ENCODE data around the gene FAM83F. TPM values are rescaled to one million over a fixed set of nuclear protein-coding genes. Genes with fewer than 3 reads are reported as not detected.

FAM83F gene
- total and polyA plus RNA-seq, 10 of the 15 experiments (the other 5 are each of a cell fraction or from before 2014, with no cell fraction given): 0.01 to 0.05 (median 0.01) TPM; not detected in 7

DNA sequence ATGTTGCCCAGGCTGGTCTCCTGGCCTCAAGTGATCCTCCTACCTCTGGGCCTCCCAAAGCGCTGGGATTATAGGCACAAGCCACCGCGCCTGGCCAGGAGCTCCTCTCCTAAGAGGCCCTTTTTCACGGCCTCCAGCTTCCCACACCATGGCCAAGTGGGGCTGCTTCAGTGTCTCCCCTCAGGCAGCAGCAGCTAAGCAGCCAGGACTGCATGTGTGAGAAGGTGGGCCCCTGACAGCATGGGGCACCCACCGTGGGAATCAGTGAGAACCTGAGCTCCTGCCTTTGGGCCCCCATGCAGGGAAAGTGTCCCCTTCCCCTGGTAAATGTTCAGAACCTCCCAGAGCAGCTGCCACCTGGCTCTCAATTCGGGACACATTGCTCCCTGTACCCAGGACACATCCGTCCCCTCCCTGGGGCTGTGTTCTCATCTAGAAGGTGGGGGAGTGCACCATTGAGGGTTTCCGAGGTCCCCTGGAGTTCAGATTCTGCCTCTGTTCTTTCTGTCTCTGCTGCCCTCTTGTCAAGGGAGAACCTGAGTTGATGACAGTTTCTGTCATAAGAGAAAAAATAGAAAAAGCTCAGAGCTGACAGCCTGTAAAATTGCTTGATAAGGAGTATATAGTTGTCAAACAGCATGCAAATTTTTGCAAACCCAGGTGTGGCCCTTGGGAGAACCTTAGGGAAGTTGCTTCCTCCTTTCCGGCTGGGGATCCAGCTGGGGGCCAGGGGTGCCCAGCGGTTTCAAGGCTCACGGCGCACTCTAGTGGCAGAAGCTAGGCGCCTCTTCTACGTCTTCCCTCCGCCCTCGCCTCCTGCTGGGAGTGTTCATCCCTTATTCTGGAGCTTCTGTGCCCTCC is 29.7 kb downstream of the FAM83F start (continued):
- TF ChIP-seq, protein P1, sequence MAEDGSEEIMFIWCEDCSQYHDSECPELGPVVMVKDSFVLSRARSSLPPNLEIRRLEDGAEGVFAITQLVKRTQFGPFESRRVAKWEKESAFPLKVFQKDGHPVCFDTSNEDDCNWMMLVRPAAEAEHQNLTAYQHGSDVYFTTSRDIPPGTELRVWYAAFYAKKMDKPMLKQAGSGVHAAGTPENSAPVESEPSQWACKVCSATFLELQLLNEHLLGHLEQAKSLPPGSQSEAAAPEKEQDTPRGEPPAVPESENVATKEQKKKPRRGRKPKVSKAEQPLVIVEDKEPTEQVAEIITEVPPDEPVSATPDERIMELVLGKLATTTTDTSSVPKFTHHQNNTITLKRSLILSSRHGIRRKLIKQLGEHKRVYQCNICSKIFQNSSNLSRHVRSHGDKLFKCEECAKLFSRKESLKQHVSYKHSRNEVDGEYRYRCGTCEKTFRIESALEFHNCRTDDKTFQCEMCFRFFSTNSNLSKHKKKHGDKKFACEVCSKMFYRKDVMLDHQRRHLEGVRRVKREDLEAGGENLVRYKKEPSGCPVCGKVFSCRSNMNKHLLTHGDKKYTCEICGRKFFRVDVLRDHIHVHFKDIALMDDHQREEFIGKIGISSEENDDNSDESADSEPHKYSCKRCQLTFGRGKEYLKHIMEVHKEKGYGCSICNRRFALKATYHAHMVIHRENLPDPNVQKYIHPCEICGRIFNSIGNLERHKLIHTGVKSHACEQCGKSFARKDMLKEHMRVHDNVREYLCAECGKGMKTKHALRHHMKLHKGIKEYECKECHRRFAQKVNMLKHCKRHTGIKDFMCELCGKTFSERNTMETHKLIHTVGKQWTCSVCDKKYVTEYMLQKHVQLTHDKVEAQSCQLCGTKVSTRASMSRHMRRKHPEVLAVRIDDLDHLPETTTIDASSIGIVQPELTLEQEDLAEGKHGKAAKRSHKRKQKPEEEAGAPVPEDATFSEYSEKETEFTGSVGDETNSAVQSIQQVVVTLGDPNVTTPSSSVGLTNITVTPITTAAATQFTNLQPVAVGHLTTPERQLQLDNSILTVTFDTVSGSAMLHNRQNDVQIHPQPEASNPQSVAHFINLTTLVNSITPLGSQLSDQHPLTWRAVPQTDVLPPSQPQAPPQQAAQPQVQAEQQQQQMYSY (CRISPR knock-in tag; IDR thresholded peaks at IDR 0.05): no peak
- no peak for TF ChIP-seq TBL1XR1 (IDR thresholded peaks at IDR 0.05; ENCODE audit: low read depth, low read length)
- TF ChIP-seq EED (IDR thresholded peaks at IDR 0.05; ENCODE audit: low read depth): peak; percentile 76
- TF ChIP-seq DPF2 (IDR thresholded peaks at IDR 0.05): no peak
- TF ChIP-seq, protein P2, sequence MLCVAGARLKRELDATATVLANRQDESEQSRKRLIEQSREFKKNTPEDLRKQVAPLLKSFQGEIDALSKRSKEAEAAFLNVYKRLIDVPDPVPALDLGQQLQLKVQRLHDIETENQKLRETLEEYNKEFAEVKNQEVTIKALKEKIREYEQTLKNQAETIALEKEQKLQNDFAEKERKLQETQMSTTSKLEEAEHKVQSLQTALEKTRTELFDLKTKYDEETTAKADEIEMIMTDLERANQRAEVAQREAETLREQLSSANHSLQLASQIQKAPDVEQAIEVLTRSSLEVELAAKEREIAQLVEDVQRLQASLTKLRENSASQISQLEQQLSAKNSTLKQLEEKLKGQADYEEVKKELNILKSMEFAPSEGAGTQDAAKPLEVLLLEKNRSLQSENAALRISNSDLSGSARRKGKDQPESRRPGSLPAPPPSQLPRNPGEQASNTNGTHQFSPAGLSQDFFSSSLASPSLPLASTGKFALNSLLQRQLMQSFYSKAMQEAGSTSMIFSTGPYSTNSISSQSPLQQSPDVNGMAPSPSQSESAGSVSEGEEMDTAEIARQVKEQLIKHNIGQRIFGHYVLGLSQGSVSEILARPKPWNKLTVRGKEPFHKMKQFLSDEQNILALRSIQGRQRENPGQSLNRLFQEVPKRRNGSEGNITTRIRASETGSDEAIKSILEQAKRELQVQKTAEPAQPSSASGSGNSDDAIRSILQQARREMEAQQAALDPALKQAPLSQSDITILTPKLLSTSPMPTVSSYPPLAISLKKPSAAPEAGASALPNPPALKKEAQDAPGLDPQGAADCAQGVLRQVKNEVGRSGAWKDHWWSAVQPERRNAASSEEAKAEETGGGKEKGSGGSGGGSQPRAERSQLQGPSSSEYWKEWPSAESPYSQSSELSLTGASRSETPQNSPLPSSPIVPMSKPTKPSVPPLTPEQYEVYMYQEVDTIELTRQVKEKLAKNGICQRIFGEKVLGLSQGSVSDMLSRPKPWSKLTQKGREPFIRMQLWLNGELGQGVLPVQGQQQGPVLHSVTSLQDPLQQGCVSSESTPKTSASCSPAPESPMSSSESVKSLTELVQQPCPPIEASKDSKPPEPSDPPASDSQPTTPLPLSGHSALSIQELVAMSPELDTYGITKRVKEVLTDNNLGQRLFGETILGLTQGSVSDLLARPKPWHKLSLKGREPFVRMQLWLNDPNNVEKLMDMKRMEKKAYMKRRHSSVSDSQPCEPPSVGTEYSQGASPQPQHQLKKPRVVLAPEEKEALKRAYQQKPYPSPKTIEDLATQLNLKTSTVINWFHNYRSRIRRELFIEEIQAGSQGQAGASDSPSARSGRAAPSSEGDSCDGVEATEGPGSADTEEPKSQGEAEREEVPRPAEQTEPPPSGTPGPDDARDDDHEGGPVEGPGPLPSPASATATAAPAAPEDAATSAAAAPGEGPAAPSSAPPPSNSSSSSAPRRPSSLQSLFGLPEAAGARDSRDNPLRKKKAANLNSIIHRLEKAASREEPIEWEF (IDR thresholded peaks at IDR 0.05; ENCODE audit: insufficient replicate concordance, low read depth, low read length): no peak
- TF ChIP-seq NBN (IDR thresholded peaks at IDR 0.05): 0 out of 2 replicates have a peak, but pooled peaks have one; percentile 33
- TF ChIP-seq, protein P3, sequence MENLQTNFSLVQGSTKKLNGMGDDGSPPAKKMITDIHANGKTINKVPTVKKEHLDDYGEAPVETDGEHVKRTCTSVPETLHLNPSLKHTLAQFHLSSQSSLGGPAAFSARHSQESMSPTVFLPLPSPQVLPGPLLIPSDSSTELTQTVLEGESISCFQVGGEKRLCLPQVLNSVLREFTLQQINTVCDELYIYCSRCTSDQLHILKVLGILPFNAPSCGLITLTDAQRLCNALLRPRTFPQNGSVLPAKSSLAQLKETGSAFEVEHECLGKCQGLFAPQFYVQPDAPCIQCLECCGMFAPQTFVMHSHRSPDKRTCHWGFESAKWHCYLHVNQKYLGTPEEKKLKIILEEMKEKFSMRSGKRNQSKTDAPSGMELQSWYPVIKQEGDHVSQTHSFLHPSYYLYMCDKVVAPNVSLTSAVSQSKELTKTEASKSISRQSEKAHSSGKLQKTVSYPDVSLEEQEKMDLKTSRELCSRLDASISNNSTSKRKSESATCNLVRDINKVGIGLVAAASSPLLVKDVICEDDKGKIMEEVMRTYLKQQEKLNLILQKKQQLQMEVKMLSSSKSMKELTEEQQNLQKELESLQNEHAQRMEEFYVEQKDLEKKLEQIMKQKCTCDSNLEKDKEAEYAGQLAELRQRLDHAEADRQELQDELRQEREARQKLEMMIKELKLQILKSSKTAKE (IDR thresholded peaks at IDR 0.05; ENCODE audit: low read depth, poor library complexity, severe bottlenecking): no peak
- TF ChIP-seq ETV6 (conservative IDR thresholded peaks at IDR 0.05 in 1 of 2, IDR thresholded peaks at IDR 0.05 in 1 of 2; ENCODE audit: borderline replicate concordance in 1 of 2, low read depth in 1 of 2): no peak
- 0 out of 2 replicates have a peak, but pooled peaks have one; percentile 40 for TF ChIP-seq MXI1 (IDR thresholded peaks at IDR 0.05; ENCODE audit: low read depth, low read length)
- TF ChIP-seq SUPT20H (IDR thresholded peaks at IDR 0.05; ENCODE audit: borderline replicate concordance, control insufficient read depth, low read depth, low read length): no peak
- peak; percentile 97 for TF ChIP-seq SMC3 (IDR thresholded peaks at IDR 0.05; ENCODE audit: borderline replicate concordance, low read length)
- no peak for TF ChIP-seq SUZ12 (IDR thresholded peaks at IDR 0.05; ENCODE audit: unreplicated experiment)
- no peak for TF ChIP-seq NFIC (IDR thresholded peaks at IDR 0.05; ENCODE audit: low read depth, low read length)
- TF ChIP-seq EGR1 (IDR thresholded peaks at IDR 0.05; ENCODE audit: borderline replicate concordance in 1 of 2, low read depth in 2 of 2, low read length in 2 of 2): no peak

All from GM12878 (cell line).